Stimulated activated CD4-positive, alpha-beta T cell treated with anti-CD3 and anti-CD28 coated beads, Interleukin-2, amount 100 ng/mL, for 24 hours (primary cell): ENCODE data around the gene GATAD2A.
"Not testable (repeated sequence)": the region's sequence is repeated elsewhere in the genome, so short reads cannot be mapped to it uniquely, and the experiment has no call there.

Experiments
- DNase-seq, 2 donors: peaks; one replicate each; pipeline ENCODE4 v3.0.0-alpha.2; 2020

Gene GATAD2A, protein sequence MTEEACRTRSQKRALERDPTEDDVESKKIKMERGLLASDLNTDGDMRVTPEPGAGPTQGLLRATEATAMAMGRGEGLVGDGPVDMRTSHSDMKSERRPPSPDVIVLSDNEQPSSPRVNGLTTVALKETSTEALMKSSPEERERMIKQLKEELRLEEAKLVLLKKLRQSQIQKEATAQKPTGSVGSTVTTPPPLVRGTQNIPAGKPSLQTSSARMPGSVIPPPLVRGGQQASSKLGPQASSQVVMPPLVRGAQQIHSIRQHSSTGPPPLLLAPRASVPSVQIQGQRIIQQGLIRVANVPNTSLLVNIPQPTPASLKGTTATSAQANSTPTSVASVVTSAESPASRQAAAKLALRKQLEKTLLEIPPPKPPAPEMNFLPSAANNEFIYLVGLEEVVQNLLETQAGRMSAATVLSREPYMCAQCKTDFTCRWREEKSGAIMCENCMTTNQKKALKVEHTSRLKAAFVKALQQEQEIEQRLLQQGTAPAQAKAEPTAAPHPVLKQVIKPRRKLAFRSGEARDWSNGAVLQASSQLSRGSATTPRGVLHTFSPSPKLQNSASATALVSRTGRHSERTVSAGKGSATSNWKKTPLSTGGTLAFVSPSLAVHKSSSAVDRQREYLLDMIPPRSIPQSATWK

DNA sequence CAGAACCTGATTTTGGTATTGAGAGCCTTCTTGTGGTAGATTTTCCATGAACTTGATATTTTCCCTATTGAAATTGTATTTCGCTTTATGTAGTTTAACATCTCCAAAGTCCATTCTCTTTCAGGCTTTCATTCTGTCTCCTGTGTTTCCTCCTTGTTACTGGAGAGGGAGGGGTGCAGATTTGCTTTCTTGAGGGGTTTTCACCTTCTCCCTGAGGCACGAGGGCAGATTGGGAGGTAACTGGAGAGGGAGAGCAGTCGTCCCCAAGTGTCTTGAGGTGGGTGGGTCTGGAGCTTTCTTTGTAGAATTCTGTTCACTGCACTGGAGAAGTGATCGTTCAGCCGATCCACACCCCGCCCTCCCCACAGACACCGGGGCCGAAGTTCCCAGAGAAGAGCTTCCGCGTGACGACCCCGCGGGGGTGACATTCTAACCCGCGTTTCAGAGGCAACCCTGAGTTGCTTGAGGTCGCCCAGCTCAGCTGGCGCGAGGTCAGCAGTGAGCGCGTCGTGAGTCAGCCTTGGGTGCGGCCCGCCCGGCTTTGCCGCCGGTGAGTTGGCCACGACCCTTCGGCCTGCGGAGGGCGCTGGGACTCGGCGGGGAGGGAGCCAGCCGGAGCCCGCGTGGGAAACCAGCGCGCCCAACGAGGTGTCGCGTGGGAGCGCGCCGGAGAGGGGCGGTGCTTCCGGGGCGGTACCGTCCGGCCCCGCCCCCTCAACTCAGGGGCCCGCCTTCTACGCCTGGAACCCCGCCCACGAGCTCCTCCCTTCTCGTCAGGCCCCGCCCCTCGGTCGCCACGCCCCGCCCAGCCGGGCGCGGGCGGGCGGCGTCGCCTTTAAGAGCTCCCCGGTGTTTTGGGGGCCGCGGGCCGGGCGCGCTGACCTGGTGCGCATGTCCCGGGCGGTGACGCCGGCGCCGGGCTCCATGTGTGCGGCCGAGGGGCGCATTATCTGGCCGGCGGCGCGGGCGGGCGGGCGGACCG lies at the start of gene GATAD2A:
Gene GATAD2A (plus strand): TSS at position 797 of the 982 bp plus-strand sequence. CDS start 59,671 bp downstream, outside the sequence.
- peak; percentile 90 to 91 for DNase-seq

- DNase-seq = no peak
Observed at GRCh38 chr19:19356500-19356899, 49.0 kb upstream of the GATAD2A start.

GRCh38 chr19:19356901-19357566 lies 48.4 kb upstream of the GATAD2A start:
- DNase-seq = no peak

DNA sequence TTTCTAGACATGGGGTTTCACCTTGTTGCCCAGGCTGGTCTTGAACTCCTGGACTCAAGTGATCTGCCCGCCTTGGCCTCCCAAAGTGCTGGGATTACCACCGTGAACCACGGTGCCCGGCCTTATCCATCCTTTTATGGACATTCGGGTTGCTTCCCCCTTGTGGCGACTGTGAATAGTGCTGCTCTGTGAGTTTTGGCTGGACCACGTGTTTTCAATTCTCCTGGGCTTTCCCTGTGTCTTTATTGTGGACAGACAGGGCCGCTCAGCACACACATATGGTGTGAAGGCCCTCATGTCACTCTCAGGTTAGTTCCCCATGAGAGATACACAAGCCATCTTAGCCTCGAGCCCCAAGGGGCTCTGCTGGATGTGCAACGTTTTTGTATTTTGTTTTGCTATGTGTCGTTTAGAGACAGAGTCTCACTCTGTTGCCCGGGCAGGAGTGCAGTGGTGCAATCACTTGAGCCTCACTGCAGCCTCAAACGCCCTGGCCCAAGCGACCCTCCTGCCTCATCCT lies 44.3 kb upstream of the GATAD2A start:
- DNase-seq = peak; percentile 78 to 81

DNA sequence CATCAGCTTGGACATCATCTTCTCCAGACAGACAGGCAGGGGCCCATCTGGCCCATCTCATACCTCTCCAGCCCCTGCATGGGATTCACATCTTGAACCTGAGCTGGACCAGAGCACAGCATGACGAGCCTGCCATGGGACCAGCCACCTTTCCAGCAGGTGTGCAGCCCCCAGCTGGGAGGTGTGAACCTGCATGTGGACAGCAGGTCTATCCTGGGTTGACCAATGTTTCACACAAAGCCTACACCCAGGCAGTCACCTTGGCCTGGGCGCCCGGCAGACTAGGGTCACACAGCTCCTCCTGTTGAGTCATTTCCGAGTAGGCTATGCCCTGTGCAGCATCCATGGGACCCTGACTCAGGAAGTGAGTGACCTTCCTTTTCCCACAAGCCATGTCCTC lies 43.4 kb upstream of the GATAD2A start:
- DNase-seq = no peak

GRCh38 chr19:19366434-19367396 lies 38.8 kb upstream of the GATAD2A start:
- peak; percentile 73 to 77 for DNase-seq

GRCh38 chr19:19368087-19368486 lies 37.4 kb upstream of the GATAD2A start:
- no peak for DNase-seq

GRCh38 chr19:19371059-19371458 lies 34.4 kb upstream of the GATAD2A start:
- no peak for DNase-seq

DNA sequence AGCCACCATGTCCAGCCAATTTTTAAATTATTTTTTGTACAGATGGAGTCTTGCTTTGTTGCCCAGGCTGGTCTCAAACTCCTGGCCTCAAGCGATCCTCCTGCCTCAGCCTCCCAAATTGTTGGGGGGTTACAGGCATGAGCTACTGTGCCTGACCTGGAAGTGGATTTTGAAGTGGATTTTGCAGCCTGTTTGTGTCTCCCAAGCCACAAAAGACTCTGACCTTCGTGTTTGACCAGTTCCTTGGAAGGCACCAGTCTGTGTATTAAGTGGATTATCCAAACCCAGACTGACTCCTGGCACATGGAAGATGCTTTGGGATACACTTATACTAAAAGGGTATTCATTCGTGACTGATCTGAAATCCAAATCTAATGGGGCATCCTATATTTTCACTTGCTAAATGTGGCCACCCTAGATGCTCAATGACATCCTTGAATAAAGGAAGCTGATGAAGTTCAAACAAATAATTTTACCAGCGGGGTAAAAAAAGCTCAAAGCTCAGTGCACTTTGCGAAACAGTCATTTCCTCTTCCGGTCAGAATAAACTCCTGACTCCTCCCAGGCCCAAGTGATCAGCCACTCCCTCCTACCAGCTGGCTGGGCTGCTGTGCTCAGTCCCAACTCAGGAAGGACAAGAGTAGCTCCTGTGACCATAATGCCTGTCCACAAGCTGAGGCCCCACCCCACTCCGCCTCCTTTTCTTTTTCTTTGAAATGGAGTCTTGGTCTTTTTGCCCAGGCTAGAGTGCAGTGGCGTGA lies 32.6 kb upstream of the GATAD2A start:
- DNase-seq = peak; percentile 29 to 47

DNA sequence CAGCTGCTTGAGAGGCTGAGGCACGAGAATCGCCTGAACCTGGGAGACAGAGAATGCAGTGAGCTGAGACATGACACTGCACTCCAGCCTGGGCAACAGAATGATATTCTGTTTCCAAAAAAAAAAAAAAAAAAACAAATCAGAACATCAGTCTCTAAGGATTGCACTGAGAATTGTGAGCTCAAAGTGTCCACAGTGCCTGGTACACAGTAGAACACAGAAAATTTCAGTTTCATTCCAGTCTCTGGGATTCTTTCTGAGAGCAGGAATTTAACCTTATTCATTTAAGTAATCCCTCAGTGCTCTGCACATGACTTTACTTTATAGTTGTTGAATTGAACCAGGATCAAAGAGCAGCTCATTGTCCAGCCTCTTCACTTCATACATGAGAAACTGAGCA lies 25.9 kb upstream of the GATAD2A start:
- DNase-seq = no peak

DNA sequence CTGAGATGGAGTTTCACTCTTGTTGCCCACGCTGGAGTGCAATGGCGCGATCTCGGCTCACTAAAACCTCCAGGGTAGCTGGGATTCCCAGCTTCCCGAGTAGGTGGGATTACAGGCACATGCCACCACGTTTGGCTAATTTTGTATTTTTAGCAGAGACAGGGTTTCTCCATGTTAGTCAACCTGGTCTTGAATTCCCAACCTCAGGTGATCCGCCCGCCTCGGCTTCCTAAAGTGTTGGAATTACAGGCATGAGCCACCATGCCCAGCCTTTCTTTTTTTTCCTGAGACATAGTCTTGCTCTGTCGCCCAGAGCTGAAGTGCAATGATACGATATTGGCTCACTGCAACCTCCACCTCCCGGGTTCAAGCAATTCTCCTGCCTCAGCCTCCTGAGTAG lies 25.2 kb upstream of the GATAD2A start:
- not testable (repeated sequence) for DNase-seq

DNA sequence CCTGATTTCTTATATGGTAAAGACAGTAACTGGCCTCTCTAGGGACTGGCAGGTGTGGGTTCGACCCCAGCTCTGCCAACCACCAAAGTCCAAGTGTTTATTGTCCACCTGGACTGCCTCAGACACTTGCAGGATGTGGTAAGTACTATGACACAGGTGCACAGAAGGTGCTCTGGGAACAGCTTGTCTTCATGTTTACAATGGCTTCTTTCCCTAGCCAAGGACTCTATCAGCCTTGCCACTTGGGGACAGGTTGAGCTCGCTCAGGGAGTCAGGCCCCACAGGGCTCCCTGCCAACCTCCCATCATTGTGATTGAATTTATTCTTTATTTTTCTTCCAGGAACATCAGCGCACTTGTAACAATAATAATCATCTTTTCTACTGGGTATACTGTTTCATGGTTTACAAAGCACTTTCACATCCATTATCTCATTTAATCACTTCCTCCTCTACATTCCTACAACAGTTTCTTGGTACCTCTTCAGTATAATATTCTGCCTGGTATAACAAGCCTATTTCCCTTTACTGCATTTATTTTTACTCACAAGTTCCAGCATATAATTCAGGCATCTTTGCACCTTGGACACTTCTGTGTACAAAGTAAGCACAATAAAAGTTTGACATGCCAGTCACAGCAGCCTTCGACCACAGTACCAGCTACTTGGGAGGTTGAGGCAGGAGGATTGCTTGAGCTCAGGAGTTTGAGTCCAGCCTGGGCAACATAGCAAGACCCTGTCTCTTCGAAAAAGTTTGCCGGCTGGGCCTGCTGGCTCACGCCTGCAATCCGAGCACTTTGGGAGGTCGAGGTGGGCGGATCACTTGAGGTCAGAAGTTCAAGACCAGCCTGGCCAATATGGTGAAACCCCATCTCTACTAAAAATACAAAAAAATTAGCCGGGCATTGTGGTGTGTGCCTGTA lies 24.2 kb upstream of the GATAD2A start:
- DNase-seq = no peak

DNA sequence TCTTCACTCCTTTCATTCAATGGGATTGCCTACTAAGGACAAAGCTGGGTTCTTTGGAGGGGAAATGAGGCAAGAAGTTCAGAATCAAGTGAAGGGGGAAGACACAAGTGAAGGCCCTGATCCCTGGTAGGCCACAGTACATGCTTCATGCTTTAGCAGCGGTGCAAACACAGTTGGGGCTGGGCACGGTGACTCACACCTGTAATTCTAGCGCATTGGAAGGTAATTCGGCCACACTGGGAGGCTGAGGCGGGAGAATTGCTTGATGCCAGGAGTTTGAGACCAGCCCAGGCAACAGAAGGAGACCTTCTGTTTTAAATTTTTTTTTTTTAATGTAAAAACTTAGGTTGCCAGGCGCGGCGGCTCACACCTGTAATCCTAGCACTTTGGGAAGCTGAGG lies 23.4 kb upstream of the GATAD2A start:
- DNase-seq = no peak

- DNase-seq = no peak
Observed at GRCh38 chr19:19384486-19384885, 21.0 kb upstream of the GATAD2A start.

GRCh38 chr19:19385131-19385895 lies 20.2 kb upstream of the GATAD2A start:
- DNase-seq = peak; percentile 100

DNA sequence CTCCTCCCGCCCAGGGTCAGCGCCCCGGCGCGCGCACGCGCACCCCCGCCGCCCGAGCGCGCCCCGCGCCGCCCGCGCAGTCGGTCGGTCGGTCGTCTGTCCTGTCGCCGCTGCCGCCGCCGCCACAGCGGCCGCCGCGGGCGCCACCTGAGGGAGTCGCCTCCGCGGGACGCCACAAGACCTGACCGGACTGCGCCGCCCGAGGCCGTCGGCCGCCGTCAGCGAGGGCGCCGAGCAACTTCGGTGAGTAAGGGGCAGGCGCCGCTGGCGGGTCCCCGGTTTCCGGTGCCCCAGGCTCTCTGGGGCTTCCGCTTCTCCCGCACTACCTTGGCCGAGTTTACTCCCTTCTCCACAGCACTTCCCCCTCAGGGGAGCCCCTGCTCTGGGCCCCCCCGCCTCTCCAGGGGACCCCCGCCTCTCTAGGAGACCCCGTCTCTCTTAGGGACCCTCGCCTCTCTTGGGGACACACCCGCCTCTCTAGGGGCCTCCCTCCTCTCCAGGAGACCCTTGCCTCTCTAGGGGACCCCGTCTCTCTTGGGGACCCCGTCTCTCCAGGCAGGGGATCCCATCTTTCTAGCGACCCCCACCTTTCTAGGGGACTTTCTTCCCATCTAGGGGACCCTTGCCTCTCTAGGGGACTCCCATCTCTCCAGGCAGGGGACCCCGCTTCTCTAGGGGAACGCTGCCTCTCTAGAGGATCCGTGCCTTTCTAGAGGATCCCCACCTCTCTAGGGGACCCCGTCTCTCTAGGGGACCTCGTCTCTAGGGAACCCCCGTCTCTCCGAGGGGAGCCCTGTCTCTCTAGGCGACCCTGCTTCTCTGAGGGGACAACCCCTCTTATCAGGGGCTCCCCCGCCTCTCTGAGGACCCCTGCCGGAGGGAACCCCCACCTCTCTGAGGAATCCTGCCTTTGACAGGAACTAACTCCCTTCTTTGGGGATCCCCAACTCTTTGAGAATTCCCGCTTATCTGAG lies 19.3 kb upstream of the GATAD2A start:
- peak; percentile 60 to 67 for DNase-seq

GRCh38 chr19:19387108-19387507 lies 18.4 kb upstream of the GATAD2A start:
- DNase-seq = no peak
